ENCODE results near the gene CHRNA3.

DNA sequence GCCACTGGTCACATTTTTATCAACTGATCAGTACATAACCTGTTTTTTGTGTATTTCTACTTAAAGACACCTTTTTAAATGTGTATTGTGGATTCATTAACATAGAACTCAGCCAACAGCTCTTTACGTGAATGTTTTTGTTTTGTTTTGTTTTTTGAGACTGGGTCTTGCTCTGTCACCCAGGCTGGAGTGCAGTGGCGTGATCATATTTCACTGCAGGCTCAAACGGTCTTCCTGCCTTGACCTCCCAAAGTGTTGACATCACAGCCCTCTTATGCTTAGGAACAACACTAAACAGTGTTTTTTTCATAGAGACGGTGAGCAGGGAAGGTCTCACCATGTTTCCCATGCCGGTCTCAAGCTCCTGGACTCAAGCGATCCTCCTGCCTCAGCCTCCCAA is 70.6 kb downstream of the CHRNA3 start:
- TF ChIP-seq EZH2 (IDR thresholded peaks at IDR 0.05) (no peak), POLR2AphosphoS5 (IDR thresholded peaks at IDR 0.05; ENCODE audit: borderline replicate concordance, low read depth, low read length) (no peak), FOXP2 (optimal IDR thresholded peaks at IDR 0.05; ENCODE audit: control extremely low read depth, extremely low read length, insufficient read depth) (no peak)

Data from SK-N-MC (cell line).